Measurements from ENCODE around the gene MCC. TPM values are rescaled to one million over a fixed set of nuclear protein-coding genes. Genes with fewer than 3 reads are reported as not detected.

MCC gene
- polyA plus RNA-seq, 4 donors: 26.8 to 36.7 (median 33.1) TPM

GRCh38 chr5:113166261-113166660, 322.0 kb downstream of the MCC start:
- DNase-seq (ENCODE audit: low read depth in 4 of 4, low spot score in 3 of 4): no peak

GRCh38 chr5:113164021-113164420, 324.2 kb downstream of the MCC start:
- DNase-seq (ENCODE audit: low read depth in 4 of 4, low spot score in 3 of 4): no peak

GRCh38 chr5:113163328-113163727, 324.9 kb downstream of the MCC start:
- no peak for DNase-seq (ENCODE audit: low read depth in 4 of 4, low spot score in 3 of 4)

- DNase-seq (ENCODE audit: low read depth in 4 of 4, low spot score in 3 of 4): no peak
Observed at GRCh38 chr5:113162770-113163169, 325.5 kb downstream of the MCC start.

- DNase-seq (ENCODE audit: low read depth in 4 of 4, low spot score in 3 of 4): no peak
Observed at GRCh38 chr5:113162208-113162607, 326.0 kb downstream of the MCC start.

- DNase-seq (ENCODE audit: low read depth in 4 of 4, low spot score in 3 of 4): no peak
Observed at GRCh38 chr5:113161806-113162205, 326.4 kb downstream of the MCC start.

GRCh38 chr5:113157886-113158285, 330.4 kb downstream of the MCC start:
- no peak for DNase-seq (ENCODE audit: low read depth in 4 of 4, low spot score in 3 of 4)

- no peak for DNase-seq (ENCODE audit: low read depth in 4 of 4, low spot score in 3 of 4)
Observed at GRCh38 chr5:113156271-113156877, 331.9 kb downstream of the MCC start.

- no peak for DNase-seq (ENCODE audit: low read depth in 4 of 4, low spot score in 3 of 4)
Observed at GRCh38 chr5:113153512-113154097, 334.6 kb downstream of the MCC start.

- no peak for DNase-seq (ENCODE audit: low read depth in 4 of 4, low spot score in 3 of 4)
Observed at GRCh38 chr5:113152380-113152740, 335.9 kb downstream of the MCC start.

- no peak for DNase-seq (ENCODE audit: low read depth in 4 of 4, low spot score in 3 of 4)
Observed at GRCh38 chr5:113151641-113152379, 336.4 kb downstream of the MCC start.

GRCh38 chr5:113150821-113151220, 337.4 kb downstream of the MCC start:
- no peak for DNase-seq (ENCODE audit: low read depth in 4 of 4, low spot score in 3 of 4)

GRCh38 chr5:113150221-113150620, 338.0 kb downstream of the MCC start:
- DNase-seq (ENCODE audit: low read depth in 4 of 4, low spot score in 3 of 4): no peak

- no peak for DNase-seq (ENCODE audit: low read depth in 4 of 4, low spot score in 3 of 4)
Observed at GRCh38 chr5:113147537-113147936, 340.7 kb downstream of the MCC start.

- DNase-seq (ENCODE audit: low read depth in 4 of 4, low spot score in 3 of 4): no peak
Observed at GRCh38 chr5:113147101-113147508, 341.1 kb downstream of the MCC start.

- no peak for DNase-seq (ENCODE audit: low read depth in 4 of 4, low spot score in 3 of 4)
Observed at GRCh38 chr5:113145757-113146387, 342.4 kb downstream of the MCC start.

GRCh38 chr5:113142186-113142585, 346.1 kb downstream of the MCC start:
- no peak for DNase-seq (ENCODE audit: low read depth in 4 of 4, low spot score in 3 of 4)

GRCh38 chr5:113140837-113141671, 347.2 kb downstream of the MCC start:
- no peak for DNase-seq (ENCODE audit: low read depth in 4 of 4, low spot score in 3 of 4)

- no peak for DNase-seq (ENCODE audit: low read depth in 4 of 4, low spot score in 3 of 4)
Observed at GRCh38 chr5:113133211-113133975, 354.9 kb downstream of the MCC start.

- DNase-seq (ENCODE audit: low read depth in 4 of 4, low spot score in 3 of 4): no peak
Observed at GRCh38 chr5:113132564-113132963, 355.7 kb downstream of the MCC start.

Measured in left renal pelvis (tissue), 4 donors.